Measurements from ENCODE around the gene DDIT3.

Gene DDIT3

DNA sequence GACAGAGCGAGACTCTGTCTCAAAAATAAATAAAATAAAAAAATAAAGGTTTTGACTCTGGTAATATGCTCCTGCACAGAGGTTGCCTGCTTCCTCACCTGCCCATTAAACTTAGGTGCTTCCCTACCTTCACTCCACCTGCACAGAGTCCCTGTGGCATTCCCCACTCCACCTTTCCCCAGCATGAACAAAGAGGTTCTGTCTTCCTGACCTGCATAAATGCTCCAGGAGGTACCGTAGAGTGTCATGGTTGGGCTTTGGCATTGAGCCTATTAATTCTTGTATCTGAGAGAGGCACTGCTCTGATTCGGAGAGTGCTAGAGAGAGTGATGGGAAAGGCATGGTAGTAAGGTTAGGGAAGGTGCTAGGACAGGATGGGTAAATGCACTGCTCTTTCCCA lies 46.9 kb downstream of the DDIT3 start:
- Histone ChIP-seq H3K27me3 (ENCODE audit: insufficient read depth, low read length) (0 out of 2 replicates have a peak, but pooled peaks cover 4% of the 10 kb centered on the region), H3K9me2 (ENCODE audit: low read depth, low read length) (no peaks in the 10 kb centered on the region), H3K36me3 (ENCODE audit: insufficient read depth, low read length) (no peaks in the 10 kb centered on the region; the same call in 1 of the 2 replicates), H3K4me1 (ENCODE audit: insufficient read depth, low read length, severe bottlenecking) (peaks cover 24% of the 10 kb centered on the region), H3K9ac (ENCODE audit: low read length) (no peak overlapping the region), H3K9me3 (ENCODE audit: low read length) (no peaks in the 10 kb centered on the region), H3K4me3 (ENCODE audit: low read depth, low read length, poor library complexity, severe bottlenecking) (no peak overlapping the region), H3F3A (ENCODE audit: insufficient read depth, low read length) (no peaks in the 10 kb centered on the region), H3K4me2 (ENCODE audit: low read length) (no peak overlapping the region), H2AFZ (ENCODE audit: low read length) (no peak overlapping the region), H4K20me1 (ENCODE audit: insufficient read depth, low read length) (no peaks in the 10 kb centered on the region), H3K27ac (ENCODE audit: low read depth, low read length, poor library complexity, severe bottlenecking) (no peak overlapping the region), H3K79me2 (ENCODE audit: insufficient read depth, low read length) (no peaks in the 10 kb centered on the region)
- TF ChIP-seq EZH2 (IDR thresholded peaks at IDR 0.05; ENCODE audit: borderline replicate concordance, low read length), result no peak
- TF ChIP-seq, protein P1, sequence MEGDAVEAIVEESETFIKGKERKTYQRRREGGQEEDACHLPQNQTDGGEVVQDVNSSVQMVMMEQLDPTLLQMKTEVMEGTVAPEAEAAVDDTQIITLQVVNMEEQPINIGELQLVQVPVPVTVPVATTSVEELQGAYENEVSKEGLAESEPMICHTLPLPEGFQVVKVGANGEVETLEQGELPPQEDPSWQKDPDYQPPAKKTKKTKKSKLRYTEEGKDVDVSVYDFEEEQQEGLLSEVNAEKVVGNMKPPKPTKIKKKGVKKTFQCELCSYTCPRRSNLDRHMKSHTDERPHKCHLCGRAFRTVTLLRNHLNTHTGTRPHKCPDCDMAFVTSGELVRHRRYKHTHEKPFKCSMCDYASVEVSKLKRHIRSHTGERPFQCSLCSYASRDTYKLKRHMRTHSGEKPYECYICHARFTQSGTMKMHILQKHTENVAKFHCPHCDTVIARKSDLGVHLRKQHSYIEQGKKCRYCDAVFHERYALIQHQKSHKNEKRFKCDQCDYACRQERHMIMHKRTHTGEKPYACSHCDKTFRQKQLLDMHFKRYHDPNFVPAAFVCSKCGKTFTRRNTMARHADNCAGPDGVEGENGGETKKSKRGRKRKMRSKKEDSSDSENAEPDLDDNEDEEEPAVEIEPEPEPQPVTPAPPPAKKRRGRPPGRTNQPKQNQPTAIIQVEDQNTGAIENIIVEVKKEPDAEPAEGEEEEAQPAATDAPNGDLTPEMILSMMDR (IDR thresholded peaks at IDR 0.05; ENCODE audit: low read length), result no peak

DNA sequence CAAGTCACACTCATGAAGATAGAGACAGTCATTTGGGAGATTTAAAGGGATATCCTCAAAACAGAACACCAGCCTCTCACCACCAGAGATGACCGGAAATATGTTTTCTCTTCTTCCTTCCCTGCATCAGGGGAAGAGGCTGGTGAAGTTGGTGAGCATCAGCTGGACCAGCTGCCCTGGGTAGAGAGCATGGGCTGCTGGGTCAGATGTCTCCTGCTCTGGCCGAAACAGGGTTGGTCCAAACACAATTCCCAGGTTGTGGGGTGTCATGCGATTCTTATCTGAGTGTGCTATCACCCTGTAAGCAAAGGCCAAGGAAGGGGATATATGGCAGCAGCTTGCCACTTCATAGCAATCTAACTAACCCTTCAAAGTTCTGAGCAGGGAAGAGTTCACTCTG lies 47.9 kb downstream of the DDIT3 start:
- H3K36me3 ChIP-seq (ENCODE audit: insufficient read depth, low read length), result no peaks in the 10 kb centered on the region; the same call in 1 of the 2 replicates
- no peaks in the 10 kb centered on the region for H3K9me2 ChIP-seq (ENCODE audit: low read depth, low read length)
- H3K4me3 ChIP-seq (ENCODE audit: low read depth, low read length, poor library complexity, severe bottlenecking), result no peak overlapping the region
- H4K20me1 ChIP-seq (ENCODE audit: insufficient read depth, low read length), result no peaks in the 10 kb centered on the region
- H3K9ac ChIP-seq (ENCODE audit: low read length), result no peak overlapping the region
- H3K4me2 ChIP-seq (ENCODE audit: low read length), result no peak overlapping the region
- H3K27me3 ChIP-seq (ENCODE audit: insufficient read depth, low read length), result 0 out of 2 replicates have a peak, but pooled peaks cover 4% of the 10 kb centered on the region
- H3K79me2 ChIP-seq (ENCODE audit: insufficient read depth, low read length), result no peaks in the 10 kb centered on the region
- H3K4me1 ChIP-seq (ENCODE audit: insufficient read depth, low read length, severe bottlenecking), result peaks cover 16% of the 10 kb centered on the region
- H3F3A ChIP-seq (ENCODE audit: insufficient read depth, low read length), result no peaks in the 10 kb centered on the region
- TF ChIP-seq EZH2 (IDR thresholded peaks at IDR 0.05; ENCODE audit: borderline replicate concordance, low read length), result no peak
- TF ChIP-seq, protein P1 (IDR thresholded peaks at IDR 0.05; ENCODE audit: low read length), result no peak
- no peaks in the 10 kb centered on the region for H3K9me3 ChIP-seq (ENCODE audit: low read length)
- no peak overlapping the region for H3K27ac ChIP-seq (ENCODE audit: low read depth, low read length, poor library complexity, severe bottlenecking)
- no peak overlapping the region for H2AFZ ChIP-seq (ENCODE audit: low read length)

DNA sequence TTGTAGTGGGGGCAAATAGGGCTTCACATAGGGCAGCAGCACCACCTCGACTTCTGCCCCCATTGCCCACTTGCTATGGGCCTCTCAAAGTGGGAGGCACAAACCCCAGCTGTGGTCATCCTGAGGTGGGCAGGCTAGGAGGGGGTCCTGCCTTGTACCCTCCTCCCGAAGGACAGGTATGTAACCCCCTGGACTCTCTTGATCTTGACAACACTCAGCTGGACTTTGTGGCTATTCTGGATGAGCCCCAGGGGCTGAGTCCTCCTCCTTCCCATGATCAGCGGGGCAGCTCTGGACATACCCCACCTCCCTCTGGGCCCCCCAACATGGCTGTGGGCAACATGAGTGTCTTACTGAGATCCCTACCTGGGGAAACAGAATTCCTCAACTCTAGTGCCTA lies 48.7 kb downstream of the DDIT3 start:
- Histone ChIP-seq H3K4me3 (ENCODE audit: low read depth, low read length, poor library complexity, severe bottlenecking) (no peak overlapping the region), H3K36me3 (ENCODE audit: insufficient read depth, low read length) (no peaks in the 10 kb centered on the region; the same call in 1 of the 2 replicates), H2AFZ (ENCODE audit: low read length) (no peak overlapping the region), H3K27ac (ENCODE audit: low read depth, low read length, poor library complexity, severe bottlenecking) (no peak overlapping the region), H4K20me1 (ENCODE audit: insufficient read depth, low read length) (no peaks in the 10 kb centered on the region), H3F3A (ENCODE audit: insufficient read depth, low read length) (no peaks in the 10 kb centered on the region), H3K4me2 (ENCODE audit: low read length) (no peak overlapping the region), H3K9ac (ENCODE audit: low read length) (no peak overlapping the region), H3K27me3 (ENCODE audit: insufficient read depth, low read length) (0 out of 2 replicates have a peak, but pooled peaks cover 7% of the 10 kb centered on the region), H3K9me2 (ENCODE audit: low read depth, low read length) (no peaks in the 10 kb centered on the region), H3K4me1 (ENCODE audit: insufficient read depth, low read length, severe bottlenecking) (peaks cover 13% of the 10 kb centered on the region), H3K9me3 (ENCODE audit: low read length) (no peaks in the 10 kb centered on the region), H3K79me2 (ENCODE audit: insufficient read depth, low read length) (no peaks in the 10 kb centered on the region)
- TF ChIP-seq EZH2 (IDR thresholded peaks at IDR 0.05; ENCODE audit: borderline replicate concordance, low read length), result no peak
- TF ChIP-seq, protein P1 (IDR thresholded peaks at IDR 0.05; ENCODE audit: low read length), result no peak
